GM19238 (cell line): ENCODE data around the gene TUBG2.

Source experiments
- DNase-seq: peaks from one replicate; pipeline ENCODE4 v3.0.0; 2011; ENCODE audit warnings: low spot score; ENCODE audit not compliant: insufficient read length

The TUBG2 gene

GRCh38 chr17:42676424-42677011, 17.4 kb downstream of the TUBG2 start, which contains the start of gene PLEKHH3:
PLEKHH3 (minus strand) TSS chr17:42676994; CDS start chr17:42676563, 431 bp downstream.
- DNase-seq = no peak

- peak; percentile 99 for DNase-seq
Measured at GRCh38 chr17:42677012-42677857, 18.2 kb downstream of the TUBG2 start.

GRCh38 chr17:42677921-42678781, 19.1 kb downstream of the TUBG2 start:
- peak; percentile 90 for DNase-seq

- no peak for DNase-seq
Measured at GRCh38 chr17:42678951-42679491, 19.9 kb downstream of the TUBG2 start.

- peak; percentile 78 for DNase-seq
Measured at GRCh38 chr17:42679492-42680330, 20.6 kb downstream of the TUBG2 start.

GRCh38 chr17:42680331-42680808, 21.3 kb downstream of the TUBG2 start:
- no peak for DNase-seq

- DNase-seq = peak; percentile 74
Measured at GRCh38 chr17:42681976-42682721, 23.1 kb downstream of the TUBG2 start, which contains the start of gene CNTNAP1. CNTNAP1 (plus strand) TSS chr17:42682531; CDS start chr17:42682830, 299 bp downstream.

- DNase-seq = peak; percentile 51
Measured at GRCh38 chr17:42682722-42683403, 23.8 kb downstream of the TUBG2 start.

- DNase-seq = no peak
Measured at GRCh38 chr17:42683407-42684034, 24.4 kb downstream of the TUBG2 start.

GRCh38 chr17:42684929-42685556, 26.0 kb downstream of the TUBG2 start:
- DNase-seq = no peak

- no peak for DNase-seq
Measured at GRCh38 chr17:42685831-42686230, 26.7 kb downstream of the TUBG2 start.

GRCh38 chr17:42686520-42687128, 27.5 kb downstream of the TUBG2 start:
- DNase-seq = no peak

GRCh38 chr17:42687707-42688320, 28.7 kb downstream of the TUBG2 start:
- DNase-seq = no peak

GRCh38 chr17:42690596-42690995, 31.5 kb downstream of the TUBG2 start:
- no peak for DNase-seq

GRCh38 chr17:42691021-42691545, 32.0 kb downstream of the TUBG2 start:
- no peak for DNase-seq

GRCh38 chr17:42692489-42692888, 33.4 kb downstream of the TUBG2 start:
- DNase-seq = no peak

- no peak for DNase-seq
Measured at GRCh38 chr17:42694524-42694923, 35.4 kb downstream of the TUBG2 start.
